ENCODE measurements around the gene RNF26. TPM values are rescaled to one million over a fixed set of nuclear protein-coding genes. Genes with fewer than 3 reads are reported as not detected.

Gene RNF26
- polyA plus RNA-seq, 1 of the 3 experiments (the other 2 are of a cell fraction) = 31.9 TPM

GRCh38 chr11:119381181-119381988 lies 47.1 kb downstream of the RNF26 start, which contains the start of gene USP2:
Gene USP2 (minus strand): TSS chr11:119381690. CDS start chr11:119373480, 8,210 bp downstream.
- Histone ChIP-seq H3K9me2 (no peaks in the 10 kb centered on the region), H4K20me1 (ENCODE audit: insufficient read depth) (no peaks in the 10 kb centered on the region), H3K79me2 (ENCODE audit: insufficient read depth) (no peaks in the 10 kb centered on the region), H3K4me3 (ENCODE audit: low read depth in 2 of 2, low read length in 1 of 2) (peak within 1 kb of the TSS; percentile 57 to 62), H3F3A (replicated peaks; ENCODE audit: insufficient read depth) (no peaks in the 10 kb centered on the region), H3K27me3 (ENCODE audit: insufficient read depth) (no peaks in the 10 kb centered on the region), H3K27ac (ENCODE audit: low read depth in 2 of 2, low read length in 1 of 2) (peak within 1 kb of the TSS in 1 of 2 experiments; percentile 31; a peak in 1 of 4 replicates), H3K9me3 (no peaks in the 10 kb centered on the region), H2AFZ (ENCODE audit: low read depth) (peak within 1 kb of the TSS; percentile 83), H3K36me3 (replicated peaks in 1 of 2; ENCODE audit: control insufficient read depth in 1 of 2, insufficient read depth in 2 of 2, low read length in 1 of 2) (no peaks in the 10 kb centered on the region), H3K4me1 (ENCODE audit: control insufficient read depth in 1 of 2, insufficient read depth in 2 of 2, low read depth in 1 of 2, low read length in 1 of 2) (peaks cover 4 to 42% of the 10 kb centered on the region in 2 experiments; a peak in 3 of 4 replicates), H3K4me2 (peak within 1 kb of the TSS; percentile 94), H3K9ac (peak within 1 kb of the TSS; percentile 37; the same call in 1 of the 2 replicates)
- ChIA-PET POLR2A (interaction anchor here (1.2 kb wide), 1 partner anchor 41 kb away, joined by 3 read pairs; the partner anchor contains the start of gene THY1), CTCF (interaction anchor here (0.7 to 22.5 kb wide), 34 partner anchors 9 to 727 kb away, joined by 3 to 390 read pairs (median 5); partner anchors contain the start of gene C1QTNF5)
- DNase-seq = peak; percentile 96
- 3% methylated on average over 30 of the region's 54 CpGs for WGBS (ENCODE audit: low lambda C conversion rate)
- TF ChIP-seq, protein P1, sequence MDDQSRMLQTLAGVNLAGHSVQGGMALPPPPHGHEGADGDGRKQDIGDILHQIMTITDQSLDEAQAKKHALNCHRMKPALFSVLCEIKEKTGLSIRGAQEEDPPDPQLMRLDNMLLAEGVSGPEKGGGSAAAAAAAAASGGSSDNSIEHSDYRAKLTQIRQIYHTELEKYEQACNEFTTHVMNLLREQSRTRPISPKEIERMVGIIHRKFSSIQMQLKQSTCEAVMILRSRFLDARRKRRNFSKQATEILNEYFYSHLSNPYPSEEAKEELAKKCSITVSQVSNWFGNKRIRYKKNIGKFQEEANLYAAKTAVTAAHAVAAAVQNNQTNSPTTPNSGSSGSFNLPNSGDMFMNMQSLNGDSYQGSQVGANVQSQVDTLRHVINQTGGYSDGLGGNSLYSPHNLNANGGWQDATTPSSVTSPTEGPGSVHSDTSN (IDR thresholded peaks at IDR 0.05) = peak; percentile 4; the same call in 1 of the 2 replicates
- TF ChIP-seq JUND (IDR thresholded peaks at IDR 0.05) (no peak), FOXM1 (IDR thresholded peaks at IDR 0.05; ENCODE audit: low read depth) (no peak), TCF12 (IDR thresholded peaks at IDR 0.05) (no peak), SIN3A (IDR thresholded peaks at IDR 0.05; ENCODE audit: borderline replicate concordance, low read depth, low read length) (peak; percentile 98), SMC3 (IDR thresholded peaks at IDR 0.05; ENCODE audit: low read depth, low read length) (peak; percentile 63), RAD21 (IDR thresholded peaks at IDR 0.05; ENCODE audit: low read length) (peak; percentile 70), GATA2 (CRISPR knock-in tag; IDR thresholded peaks at IDR 0.05) (no peak), EP300 (IDR thresholded peaks at IDR 0.05; ENCODE audit: borderline replicate concordance in 1 of 2, low read depth in 1 of 2, low read length in 1 of 2) (no peak), RCOR1 (IDR thresholded peaks at IDR 0.05; ENCODE audit: low read length) (0 out of 2 replicates have a peak, but pooled peaks have one; percentile 13), IRF3 (IDR thresholded peaks at IDR 0.05; ENCODE audit: low read depth, low read length) (no peak), MEF2A (IDR thresholded peaks at IDR 0.05; ENCODE audit: borderline replicate concordance, low read depth) (no peak), NFIC (IDR thresholded peaks at IDR 0.05; ENCODE audit: borderline replicate concordance) (no peak), REST (IDR thresholded peaks at IDR 0.05; ENCODE audit: low read depth, low read length) (no peak), ELF1 (IDR thresholded peaks at IDR 0.05) (no peak), MXI1 (IDR thresholded peaks at IDR 0.05; ENCODE audit: low read depth, low read length) (peak; percentile 100), POLR2AphosphoS5 (IDR thresholded peaks at IDR 0.05; ENCODE audit: low read depth, low read length) (no peak), FOSL2 (IDR thresholded peaks at IDR 0.05; ENCODE audit: borderline replicate concordance, low read depth) (0 out of 2 replicates have a peak, but pooled peaks have one; percentile 6), RFX5 (IDR thresholded peaks at IDR 0.05; ENCODE audit: low read length) (peak; percentile 92)
- TF ChIP-seq, protein P2, sequence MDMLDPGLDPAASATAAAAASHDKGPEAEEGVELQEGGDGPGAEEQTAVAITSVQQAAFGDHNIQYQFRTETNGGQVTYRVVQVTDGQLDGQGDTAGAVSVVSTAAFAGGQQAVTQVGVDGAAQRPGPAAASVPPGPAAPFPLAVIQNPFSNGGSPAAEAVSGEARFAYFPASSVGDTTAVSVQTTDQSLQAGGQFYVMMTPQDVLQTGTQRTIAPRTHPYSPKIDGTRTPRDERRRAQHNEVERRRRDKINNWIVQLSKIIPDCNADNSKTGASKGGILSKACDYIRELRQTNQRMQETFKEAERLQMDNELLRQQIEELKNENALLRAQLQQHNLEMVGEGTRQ (IDR thresholded peaks at IDR 0.05; ENCODE audit: borderline replicate concordance, low read depth, low read length) = 0 out of 2 replicates have a peak, but pooled peaks have one; percentile 51
- TF ChIP-seq, protein P3, sequence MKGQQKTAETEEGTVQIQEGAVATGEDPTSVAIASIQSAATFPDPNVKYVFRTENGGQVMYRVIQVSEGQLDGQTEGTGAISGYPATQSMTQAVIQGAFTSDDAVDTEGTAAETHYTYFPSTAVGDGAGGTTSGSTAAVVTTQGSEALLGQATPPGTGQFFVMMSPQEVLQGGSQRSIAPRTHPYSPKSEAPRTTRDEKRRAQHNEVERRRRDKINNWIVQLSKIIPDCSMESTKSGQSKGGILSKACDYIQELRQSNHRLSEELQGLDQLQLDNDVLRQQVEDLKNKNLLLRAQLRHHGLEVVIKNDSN (IDR thresholded peaks at IDR 0.05; ENCODE audit: borderline replicate concordance, low read depth) = peak; percentile 70; the same call in 1 of the 2 replicates
- TF ChIP-seq, protein P4, sequence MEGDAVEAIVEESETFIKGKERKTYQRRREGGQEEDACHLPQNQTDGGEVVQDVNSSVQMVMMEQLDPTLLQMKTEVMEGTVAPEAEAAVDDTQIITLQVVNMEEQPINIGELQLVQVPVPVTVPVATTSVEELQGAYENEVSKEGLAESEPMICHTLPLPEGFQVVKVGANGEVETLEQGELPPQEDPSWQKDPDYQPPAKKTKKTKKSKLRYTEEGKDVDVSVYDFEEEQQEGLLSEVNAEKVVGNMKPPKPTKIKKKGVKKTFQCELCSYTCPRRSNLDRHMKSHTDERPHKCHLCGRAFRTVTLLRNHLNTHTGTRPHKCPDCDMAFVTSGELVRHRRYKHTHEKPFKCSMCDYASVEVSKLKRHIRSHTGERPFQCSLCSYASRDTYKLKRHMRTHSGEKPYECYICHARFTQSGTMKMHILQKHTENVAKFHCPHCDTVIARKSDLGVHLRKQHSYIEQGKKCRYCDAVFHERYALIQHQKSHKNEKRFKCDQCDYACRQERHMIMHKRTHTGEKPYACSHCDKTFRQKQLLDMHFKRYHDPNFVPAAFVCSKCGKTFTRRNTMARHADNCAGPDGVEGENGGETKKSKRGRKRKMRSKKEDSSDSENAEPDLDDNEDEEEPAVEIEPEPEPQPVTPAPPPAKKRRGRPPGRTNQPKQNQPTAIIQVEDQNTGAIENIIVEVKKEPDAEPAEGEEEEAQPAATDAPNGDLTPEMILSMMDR (IDR thresholded peaks at IDR 0.05) = peak; percentile 83
- TF ChIP-seq, protein P5, sequence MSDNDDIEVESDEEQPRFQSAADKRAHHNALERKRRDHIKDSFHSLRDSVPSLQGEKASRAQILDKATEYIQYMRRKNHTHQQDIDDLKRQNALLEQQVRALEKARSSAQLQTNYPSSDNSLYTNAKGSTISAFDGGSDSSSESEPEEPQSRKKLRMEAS (IDR thresholded peaks at IDR 0.05; ENCODE audit: low read depth) = peak; percentile 100
